ENCODE data around the gene GPR162. TPM values are rescaled to one million over a fixed set of nuclear protein-coding genes. Genes with fewer than 3 reads are reported as not detected.

GPR162 gene
- polyA plus RNA-seq, 2 of the 4 experiments (the other 2 are of a cell fraction): 1.7 to 1.8 TPM

DNA sequence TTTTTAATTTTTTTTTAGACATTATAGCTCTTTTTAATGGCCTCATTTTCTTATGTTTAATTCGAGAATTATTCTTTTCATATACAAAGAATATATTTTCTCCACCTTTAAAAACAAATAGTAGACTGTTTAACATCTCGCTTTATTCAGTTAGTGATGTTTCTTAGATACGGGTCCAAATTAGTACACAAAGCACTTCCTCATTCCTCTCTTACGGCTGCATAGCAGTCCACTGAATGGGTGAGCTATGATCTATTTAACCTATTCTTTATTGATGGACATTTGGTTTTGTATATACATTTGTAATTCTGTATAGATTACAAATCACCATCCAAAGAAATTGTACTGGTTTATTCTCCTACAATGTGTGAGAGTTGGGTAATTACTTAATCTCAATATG is 8.3 kb upstream of the GPR162 start:
- FAIRE-seq: no peak
- POLR2A ChIA-PET: interaction anchor here (1.1 kb wide), 1 partner anchor 8 kb away, joined by 4 read pairs; the partner anchor contains the start of gene GPR162

DNA sequence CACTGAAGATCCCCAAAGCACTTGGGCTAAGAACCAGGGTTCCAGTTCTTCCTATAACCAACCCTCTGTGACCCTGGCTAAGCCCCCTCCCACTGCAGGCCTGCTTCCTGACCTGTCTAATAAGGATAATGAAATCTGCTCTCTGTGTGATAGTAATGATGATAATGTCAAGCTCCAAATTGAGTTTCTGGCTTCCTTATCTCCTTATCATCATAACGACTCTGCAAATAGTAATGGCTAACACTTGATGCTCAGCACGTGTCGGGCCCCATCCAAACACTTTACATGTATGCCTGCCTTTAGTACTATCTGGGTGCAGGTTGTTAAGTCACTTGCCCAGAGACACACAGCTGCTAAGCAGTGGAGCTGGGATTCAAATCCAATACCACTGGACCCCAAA is 5.0 kb upstream of the GPR162 start:
- Histone ChIP-seq H3K4me1 (peaks cover 5% of the 10 kb centered on the region), H3K9me3 (no peaks in the 10 kb centered on the region), H3K4me3 (no peak overlapping the region), H3K4me2 (no peak overlapping the region), H3K27ac (no peak overlapping the region)
- ChIA-PET POLR2A (no interaction called here), CTCF (interaction anchor here (0.8 to 10.9 kb wide), 6 partner anchors 8 to 50 kb away, joined by 3 to 129 read pairs (median 4); partner anchors contain the start of genes GPR162 and P3H3)
- FAIRE-seq: no peak
- TF ChIP-seq POLR2A (IDR thresholded peaks at IDR 0.05; ENCODE audit: low read length): no peak
- TF ChIP-seq, protein P1, sequence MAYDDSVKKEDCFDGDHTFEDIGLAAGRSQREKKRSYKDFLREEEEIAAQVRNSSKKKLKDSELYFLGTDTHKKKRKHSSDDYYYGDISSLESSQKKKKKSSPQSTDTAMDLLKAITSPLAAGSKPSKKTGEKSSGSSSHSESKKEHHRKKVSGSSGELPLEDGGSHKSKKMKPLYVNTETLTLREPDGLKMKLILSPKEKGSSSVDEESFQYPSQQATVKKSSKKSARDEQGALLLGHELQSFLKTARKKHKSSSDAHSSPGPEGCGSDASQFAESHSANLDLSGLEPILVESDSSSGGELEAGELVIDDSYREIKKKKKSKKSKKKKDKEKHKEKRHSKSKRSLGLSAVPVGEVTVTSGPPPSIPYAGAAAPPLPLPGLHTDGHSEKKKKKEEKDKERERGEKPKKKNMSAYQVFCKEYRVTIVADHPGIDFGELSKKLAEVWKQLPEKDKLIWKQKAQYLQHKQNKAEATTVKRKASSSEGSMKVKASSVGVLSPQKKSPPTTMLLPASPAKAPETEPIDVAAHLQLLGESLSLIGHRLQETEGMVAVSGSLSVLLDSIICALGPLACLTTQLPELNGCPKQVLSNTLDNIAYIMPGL (CRISPR knock-in tag; IDR thresholded peaks at IDR 0.05; ENCODE audit: borderline replicate concordance): no peak
- no peak for TF ChIP-seq CEBPB (IDR thresholded peaks at IDR 0.05)
- TF ChIP-seq SREBF2 (IDR thresholded peaks at IDR 0.05): no peak
- TF ChIP-seq, protein P2, sequence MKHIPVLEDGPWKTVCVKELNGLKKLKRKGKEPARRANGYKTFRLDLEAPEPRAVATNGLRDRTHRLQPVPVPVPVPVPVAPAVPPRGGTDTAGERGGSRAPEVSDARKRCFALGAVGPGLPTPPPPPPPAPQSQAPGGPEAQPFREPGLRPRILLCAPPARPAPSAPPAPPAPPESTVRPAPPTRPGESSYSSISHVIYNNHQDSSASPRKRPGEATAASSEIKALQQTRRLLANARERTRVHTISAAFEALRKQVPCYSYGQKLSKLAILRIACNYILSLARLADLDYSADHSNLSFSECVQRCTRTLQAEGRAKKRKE (CRISPR knock-in tag; IDR thresholded peaks at IDR 0.05; ENCODE audit: low read depth): no peak
- TF ChIP-seq NFE2L2 (conservative IDR thresholded peaks at IDR 0.05; ENCODE audit: low read length): no peak
- no peak for TF ChIP-seq HOXB5 (CRISPR knock-in tag; IDR thresholded peaks at IDR 0.05)
- TF ChIP-seq POLR2AphosphoS2 (conservative IDR thresholded peaks at IDR 0.05; ENCODE audit: low read length): no peak
- DNase-seq (ENCODE audit: low read depth in 1 of 2, low spot score in 1 of 2): no peak
- ATAC-seq: no peak
- 77% methylated on average over 3 of the region's 3 CpGs for WGBS (ENCODE audit: missing lambda C conversion rate)

More for the DNA sequence above, 8.3 kb upstream of the GPR162 start:
- Histone ChIP-seq H3K9me3 (no peaks in the 10 kb centered on the region), H3K4me2 (no peak overlapping the region), H3K27ac (no peak overlapping the region), H3K4me1 (no peaks in the 10 kb centered on the region), H3K4me3 (no peak overlapping the region)
- CTCF ChIA-PET: interaction anchor here (1.5 to 10.9 kb wide), 6 partner anchors 11 to 60 kb away, joined by 3 to 129 read pairs (median 8); partner anchors contain the start of genes GPR162, MLF2, P3H3 and PTMS
- DNase-seq (ENCODE audit: low read depth in 1 of 2, low spot score in 1 of 2) (no peak), ATAC-seq (no peak)
- TF ChIP-seq CBX8 (IDR thresholded peaks at IDR 0.05) (no peak), NR3C1 (IDR thresholded peaks at IDR 0.05) (no peak), POLR2AphosphoS2 (conservative IDR thresholded peaks at IDR 0.05; ENCODE audit: low read length) (no peak), HEYL (CRISPR knock-in tag; IDR thresholded peaks at IDR 0.05) (no peak), HDAC2 (IDR thresholded peaks at IDR 0.05) (no peak)
- WGBS (ENCODE audit: missing lambda C conversion rate): 42% methylated on average over 4 of the region's 4 CpGs

DNA sequence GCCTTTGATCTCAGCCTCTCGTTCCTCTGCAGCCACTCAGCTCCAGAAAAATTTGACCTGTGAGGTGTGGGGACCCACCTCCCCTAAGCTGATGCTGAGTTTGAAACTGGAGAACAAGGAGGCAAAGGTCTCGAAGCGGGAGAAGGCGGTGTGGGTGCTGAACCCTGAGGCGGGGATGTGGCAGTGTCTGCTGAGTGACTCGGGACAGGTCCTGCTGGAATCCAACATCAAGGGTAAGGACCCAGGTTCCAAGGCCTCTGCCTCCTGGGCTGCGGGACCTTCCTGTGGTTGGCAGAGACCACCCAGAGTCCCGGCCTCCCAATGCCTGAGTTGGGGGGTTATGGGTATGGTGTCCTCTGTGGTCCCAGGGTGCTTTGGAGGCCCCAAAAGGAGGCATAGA is 4.5 kb upstream of the GPR162 start:
- DNase-seq (ENCODE audit: low read depth in 1 of 2, low spot score in 1 of 2) (no peak), FAIRE-seq (no peak), ATAC-seq (no peak)
- Histone ChIP-seq H3K4me3 (no peak overlapping the region), H3K4me1 (peaks cover 9% of the 10 kb centered on the region), H3K4me2 (no peak overlapping the region), H3K9me3 (no peaks in the 10 kb centered on the region), H3K27ac (no peak overlapping the region)
- WGBS (ENCODE audit: missing lambda C conversion rate): 81% methylated on average over 8 of the region's 8 CpGs
- TF ChIP-seq, protein P3, sequence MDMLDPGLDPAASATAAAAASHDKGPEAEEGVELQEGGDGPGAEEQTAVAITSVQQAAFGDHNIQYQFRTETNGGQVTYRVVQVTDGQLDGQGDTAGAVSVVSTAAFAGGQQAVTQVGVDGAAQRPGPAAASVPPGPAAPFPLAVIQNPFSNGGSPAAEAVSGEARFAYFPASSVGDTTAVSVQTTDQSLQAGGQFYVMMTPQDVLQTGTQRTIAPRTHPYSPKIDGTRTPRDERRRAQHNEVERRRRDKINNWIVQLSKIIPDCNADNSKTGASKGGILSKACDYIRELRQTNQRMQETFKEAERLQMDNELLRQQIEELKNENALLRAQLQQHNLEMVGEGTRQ (IDR thresholded peaks at IDR 0.05): no peak
- no peak for TF ChIP-seq HDAC2 (IDR thresholded peaks at IDR 0.05)
- TF ChIP-seq, protein P4, sequence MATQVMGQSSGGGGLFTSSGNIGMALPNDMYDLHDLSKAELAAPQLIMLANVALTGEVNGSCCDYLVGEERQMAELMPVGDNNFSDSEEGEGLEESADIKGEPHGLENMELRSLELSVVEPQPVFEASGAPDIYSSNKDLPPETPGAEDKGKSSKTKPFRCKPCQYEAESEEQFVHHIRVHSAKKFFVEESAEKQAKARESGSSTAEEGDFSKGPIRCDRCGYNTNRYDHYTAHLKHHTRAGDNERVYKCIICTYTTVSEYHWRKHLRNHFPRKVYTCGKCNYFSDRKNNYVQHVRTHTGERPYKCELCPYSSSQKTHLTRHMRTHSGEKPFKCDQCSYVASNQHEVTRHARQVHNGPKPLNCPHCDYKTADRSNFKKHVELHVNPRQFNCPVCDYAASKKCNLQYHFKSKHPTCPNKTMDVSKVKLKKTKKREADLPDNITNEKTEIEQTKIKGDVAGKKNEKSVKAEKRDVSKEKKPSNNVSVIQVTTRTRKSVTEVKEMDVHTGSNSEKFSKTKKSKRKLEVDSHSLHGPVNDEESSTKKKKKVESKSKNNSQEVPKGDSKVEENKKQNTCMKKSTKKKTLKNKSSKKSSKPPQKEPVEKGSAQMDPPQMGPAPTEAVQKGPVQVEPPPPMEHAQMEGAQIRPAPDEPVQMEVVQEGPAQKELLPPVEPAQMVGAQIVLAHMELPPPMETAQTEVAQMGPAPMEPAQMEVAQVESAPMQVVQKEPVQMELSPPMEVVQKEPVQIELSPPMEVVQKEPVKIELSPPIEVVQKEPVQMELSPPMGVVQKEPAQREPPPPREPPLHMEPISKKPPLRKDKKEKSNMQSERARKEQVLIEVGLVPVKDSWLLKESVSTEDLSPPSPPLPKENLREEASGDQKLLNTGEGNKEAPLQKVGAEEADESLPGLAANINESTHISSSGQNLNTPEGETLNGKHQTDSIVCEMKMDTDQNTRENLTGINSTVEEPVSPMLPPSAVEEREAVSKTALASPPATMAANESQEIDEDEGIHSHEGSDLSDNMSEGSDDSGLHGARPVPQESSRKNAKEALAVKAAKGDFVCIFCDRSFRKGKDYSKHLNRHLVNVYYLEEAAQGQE (IDR thresholded peaks at IDR 0.05): no peak
- TF ChIP-seq MAFK (IDR thresholded peaks at IDR 0.05; ENCODE audit: partially characterized antibody): no peak
- TF ChIP-seq, protein P5, sequence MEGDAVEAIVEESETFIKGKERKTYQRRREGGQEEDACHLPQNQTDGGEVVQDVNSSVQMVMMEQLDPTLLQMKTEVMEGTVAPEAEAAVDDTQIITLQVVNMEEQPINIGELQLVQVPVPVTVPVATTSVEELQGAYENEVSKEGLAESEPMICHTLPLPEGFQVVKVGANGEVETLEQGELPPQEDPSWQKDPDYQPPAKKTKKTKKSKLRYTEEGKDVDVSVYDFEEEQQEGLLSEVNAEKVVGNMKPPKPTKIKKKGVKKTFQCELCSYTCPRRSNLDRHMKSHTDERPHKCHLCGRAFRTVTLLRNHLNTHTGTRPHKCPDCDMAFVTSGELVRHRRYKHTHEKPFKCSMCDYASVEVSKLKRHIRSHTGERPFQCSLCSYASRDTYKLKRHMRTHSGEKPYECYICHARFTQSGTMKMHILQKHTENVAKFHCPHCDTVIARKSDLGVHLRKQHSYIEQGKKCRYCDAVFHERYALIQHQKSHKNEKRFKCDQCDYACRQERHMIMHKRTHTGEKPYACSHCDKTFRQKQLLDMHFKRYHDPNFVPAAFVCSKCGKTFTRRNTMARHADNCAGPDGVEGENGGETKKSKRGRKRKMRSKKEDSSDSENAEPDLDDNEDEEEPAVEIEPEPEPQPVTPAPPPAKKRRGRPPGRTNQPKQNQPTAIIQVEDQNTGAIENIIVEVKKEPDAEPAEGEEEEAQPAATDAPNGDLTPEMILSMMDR (IDR thresholded peaks at IDR 0.05): no peak
- no peak for TF ChIP-seq NPAS2 (CRISPR knock-in tag; IDR thresholded peaks at IDR 0.05; ENCODE audit: borderline replicate concordance)
- no peak for TF ChIP-seq RFX5 (IDR thresholded peaks at IDR 0.05)
- TF ChIP-seq CBX2 (IDR thresholded peaks at IDR 0.05; ENCODE audit: borderline replicate concordance, low read depth): no peak
- no peak for TF ChIP-seq CBX8 (IDR thresholded peaks at IDR 0.05)
- no peak for TF ChIP-seq KDM5A (IDR thresholded peaks at IDR 0.05)
- no peak for TF ChIP-seq JUNB (IDR thresholded peaks at IDR 0.05)
- TF ChIP-seq, protein P6, sequence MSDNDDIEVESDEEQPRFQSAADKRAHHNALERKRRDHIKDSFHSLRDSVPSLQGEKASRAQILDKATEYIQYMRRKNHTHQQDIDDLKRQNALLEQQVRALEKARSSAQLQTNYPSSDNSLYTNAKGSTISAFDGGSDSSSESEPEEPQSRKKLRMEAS (IDR thresholded peaks at IDR 0.05): no peak
- TF ChIP-seq POLR2A (IDR thresholded peaks at IDR 0.05; ENCODE audit: low read length): no peak
- POLR2A ChIA-PET: no interaction called here
- CTCF ChIA-PET: interaction anchor here (0.8 to 10.9 kb wide), 6 partner anchors 8 to 50 kb away, joined by 3 to 129 read pairs (median 4); partner anchors contain the start of genes GPR162 and P3H3
